NCI-H146 treated with DMSO at 0.1 percent for 48 hours (cell line): ENCODE measurements around the gene CNGA2.

Experiments
- DNase-seq: peaks from one replicate; lab custom pipeline; 2025; ENCODE audit not compliant: unreplicated experiment; lab: John Stamatoyannopoulos, UW

CNGA2 gene

GRCh38 chrX:151750511-151750910 is 16.0 kb downstream of the CNGA2 start:
- no peak for DNase-seq

GRCh38 chrX:151752847-151753246 is 18.3 kb downstream of the CNGA2 start:
- no peak for DNase-seq

DNA sequence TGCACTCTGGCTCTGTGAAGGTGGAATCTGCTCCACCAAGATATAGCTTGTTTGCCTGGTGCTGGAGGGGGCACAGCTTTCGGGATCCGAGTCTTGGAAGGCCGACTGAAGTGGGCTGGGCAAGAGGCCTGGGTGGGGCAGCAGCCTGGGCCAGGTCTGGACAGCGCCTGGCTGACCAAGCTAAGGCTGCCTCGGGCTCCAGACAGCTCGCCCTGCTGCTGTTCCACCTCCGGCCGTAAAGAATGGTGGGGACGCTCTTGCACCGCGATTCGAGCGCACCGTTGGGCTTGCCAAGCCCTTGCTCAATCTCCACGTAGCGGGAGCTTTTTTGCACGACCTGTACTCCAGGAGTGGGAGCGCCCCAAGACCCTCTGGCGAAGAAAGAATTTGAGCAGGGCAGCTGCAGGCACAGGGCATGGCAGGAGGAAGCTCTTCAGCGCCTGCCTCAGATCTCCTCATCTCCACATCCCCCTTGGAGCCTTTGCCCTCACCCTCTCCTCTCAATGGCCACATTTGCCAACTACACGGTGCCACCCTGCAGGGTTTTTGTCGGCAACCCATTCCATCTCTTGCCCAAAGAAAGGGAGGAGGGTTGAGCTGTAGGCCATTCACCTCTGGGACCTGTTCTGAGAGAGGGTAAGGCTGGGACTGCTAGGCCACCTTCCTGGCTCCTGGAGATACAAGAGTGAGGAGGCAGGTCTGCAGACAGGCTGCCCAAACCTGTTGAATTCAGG is 18.9 kb downstream of the CNGA2 start:
- no peak for DNase-seq

- DNase-seq = no peak
These were observed 19.5 kb downstream of the CNGA2 start for GRCh38 chrX:151754047-151754429.

DNA sequence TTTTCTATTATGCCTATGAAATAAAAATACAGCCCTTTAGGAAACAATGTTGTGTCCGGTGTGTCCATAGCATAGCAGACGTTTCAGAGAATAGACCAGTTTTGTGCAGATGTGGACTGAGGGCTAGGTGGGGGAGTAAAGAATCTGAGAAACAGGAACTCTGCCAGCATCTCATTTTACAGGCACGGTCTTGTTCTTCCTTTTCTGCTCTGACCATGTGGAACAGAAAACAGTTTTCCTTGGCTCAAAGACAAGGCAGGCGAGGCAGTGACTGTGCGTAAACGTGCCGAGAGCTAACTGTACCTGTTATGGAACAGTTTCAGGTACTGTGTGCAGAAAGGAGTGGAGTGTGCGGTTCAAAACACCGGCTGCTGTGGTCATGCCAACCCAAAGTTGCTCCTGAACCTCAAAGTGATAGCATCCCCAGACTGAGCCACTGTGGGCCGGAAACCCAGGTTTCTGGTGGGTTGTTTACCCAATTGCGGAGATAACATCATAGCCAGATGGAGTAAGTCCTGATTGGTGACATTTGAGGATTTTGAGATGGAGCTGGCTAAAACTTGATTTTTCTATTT is 20.2 kb downstream of the CNGA2 start:
- no peak for DNase-seq

DNA sequence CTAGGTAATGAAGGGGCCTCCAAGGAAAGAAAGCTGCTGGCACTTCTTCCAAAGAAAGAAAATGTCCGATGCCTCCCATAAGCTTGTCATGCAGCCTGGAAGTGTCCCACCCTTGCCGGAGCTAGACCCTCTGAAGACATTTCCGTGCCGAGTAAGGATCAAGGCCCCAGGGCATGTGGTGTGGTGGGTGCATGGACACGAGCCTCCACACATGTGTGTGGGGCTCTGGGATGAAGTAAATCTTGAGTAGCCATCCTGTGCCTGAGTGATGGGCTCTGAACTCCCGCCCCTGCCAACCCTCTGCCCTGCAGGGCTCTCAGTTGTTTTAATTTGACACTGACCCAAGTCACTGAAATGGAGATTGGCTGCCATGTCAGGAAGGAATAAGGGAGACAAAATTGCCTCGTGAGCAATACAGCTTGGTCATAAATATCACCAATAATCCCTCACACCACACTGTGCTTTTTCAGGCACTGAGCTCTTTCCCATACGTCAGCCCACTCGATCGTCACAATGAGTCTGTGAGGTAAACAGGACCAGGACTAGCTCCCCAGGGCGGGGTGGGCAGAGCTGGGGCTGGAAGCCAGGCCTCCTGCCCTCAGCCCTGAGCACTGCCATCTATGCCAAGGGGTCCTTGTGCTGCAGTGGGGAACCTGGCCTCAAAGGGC is 24.6 kb downstream of the CNGA2 start:
- no peak for DNase-seq

- DNase-seq = no peak
These were observed 28.3 kb downstream of the CNGA2 start for GRCh38 chrX:151762802-151763201.

GRCh38 chrX:151763711-151764110 is 29.2 kb downstream of the CNGA2 start:
- no peak for DNase-seq

GRCh38 chrX:151765026-151765425 is 30.5 kb downstream of the CNGA2 start:
- no peak for DNase-seq

DNA sequence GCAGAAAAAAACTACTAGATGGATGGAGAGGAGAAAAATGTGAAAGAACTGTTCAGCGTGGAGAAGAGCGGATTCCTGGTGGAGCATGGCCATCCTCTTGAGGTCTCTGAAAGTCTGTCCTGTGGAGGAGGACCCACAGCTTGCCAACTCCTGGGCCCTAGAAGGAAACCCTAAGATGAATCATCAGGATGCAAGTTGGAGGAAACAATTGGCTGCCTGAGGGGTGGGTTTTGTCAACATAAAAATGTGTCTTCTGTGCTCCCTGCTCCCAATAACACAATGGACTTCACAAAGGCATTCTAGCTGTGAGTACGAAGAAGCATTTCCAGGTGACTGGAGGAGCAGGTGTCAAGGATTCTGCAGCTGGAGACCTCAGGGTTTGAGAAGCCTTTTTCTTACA is 37.2 kb downstream of the CNGA2 start:
- DNase-seq = no peak

DNA sequence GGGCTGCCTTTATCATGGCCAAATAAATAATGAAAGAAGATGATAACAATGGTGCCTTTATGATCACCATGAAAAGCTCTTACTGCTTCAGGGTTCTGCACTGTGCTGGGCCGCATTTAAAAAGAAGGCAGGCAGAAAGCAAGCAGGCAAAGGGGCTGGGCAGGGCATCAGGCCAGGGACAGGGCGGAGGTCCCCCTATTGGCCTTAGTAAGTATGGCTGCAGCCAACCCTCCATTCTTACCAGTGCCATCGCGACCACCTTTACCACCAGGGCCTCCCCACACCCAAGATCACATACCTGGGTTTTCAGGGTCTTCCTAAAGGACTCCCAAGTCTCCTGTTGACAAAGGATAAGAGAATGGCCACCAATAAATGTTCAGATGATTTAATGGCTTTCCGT is 38.9 kb downstream of the CNGA2 start:
- DNase-seq = no peak

DNA sequence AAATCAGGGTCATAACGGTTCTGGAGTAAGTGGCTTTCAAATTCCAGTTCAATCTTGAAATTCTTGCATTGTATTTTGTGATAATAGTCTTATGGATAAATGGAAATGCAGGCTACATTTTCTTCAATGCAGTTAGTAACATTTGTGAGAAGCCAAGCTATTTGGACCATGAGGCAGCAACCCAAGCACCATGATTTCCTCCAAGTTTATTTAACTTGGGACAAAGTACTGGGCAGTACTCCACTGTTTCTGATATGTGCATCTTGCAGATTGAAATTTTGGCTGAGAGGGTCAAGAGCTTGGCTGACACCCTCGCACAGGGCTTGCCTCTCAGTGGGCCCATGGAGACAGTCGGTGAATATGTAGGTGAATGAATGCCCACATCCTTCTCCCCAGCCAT is 39.9 kb downstream of the CNGA2 start:
- no peak for DNase-seq

DNA sequence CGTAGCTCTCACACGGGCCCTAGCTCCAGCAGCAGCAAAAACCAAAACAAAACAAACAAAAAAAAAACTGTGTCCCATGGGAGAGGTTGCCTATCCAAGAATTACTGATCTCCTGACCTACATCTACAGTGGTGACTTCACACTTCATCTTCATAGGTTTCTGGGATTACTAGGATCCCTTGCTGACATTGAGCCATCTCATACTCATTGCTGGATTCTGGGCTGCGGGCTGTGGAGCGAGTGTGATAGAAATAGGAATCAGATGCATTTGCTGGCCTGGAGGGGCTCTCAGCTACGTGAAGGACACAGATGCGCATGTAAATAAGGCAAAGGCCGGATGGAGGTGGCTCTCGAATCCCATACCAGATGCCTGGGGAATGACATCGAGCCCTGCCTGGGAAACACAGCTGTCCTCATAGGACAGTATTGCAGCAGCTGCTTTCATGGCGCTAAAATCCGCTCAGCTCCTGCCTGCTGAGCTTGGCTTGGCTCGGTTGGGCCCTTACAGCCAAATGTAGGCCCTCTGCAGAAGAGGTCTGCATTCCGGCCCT is 41.7 kb downstream of the CNGA2 start:
- DNase-seq = no peak

DNA sequence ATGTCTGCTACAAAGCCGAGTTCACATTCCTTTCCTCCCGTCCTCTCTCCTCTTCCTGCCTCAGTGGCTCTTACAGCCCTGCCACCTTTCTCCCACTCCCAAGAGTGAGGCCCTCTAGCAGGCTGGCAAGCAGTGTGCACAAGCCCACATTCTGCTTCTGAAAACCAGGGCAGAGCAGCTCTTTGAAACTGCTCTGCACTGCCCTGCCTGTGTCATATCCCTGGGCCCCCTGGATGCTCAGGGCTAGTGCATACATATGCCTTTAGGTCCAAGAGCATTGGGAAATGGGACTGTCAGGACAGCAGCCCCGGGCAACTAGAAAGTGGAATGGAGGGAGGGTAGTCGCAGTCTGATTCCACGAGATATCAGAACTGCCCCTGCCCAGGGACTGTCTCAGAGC is 42.4 kb downstream of the CNGA2 start:
- DNase-seq = no peak

- DNase-seq = no peak
These were observed 44.7 kb downstream of the CNGA2 start for GRCh38 chrX:151779258-151779657.

- DNase-seq = no peak
These were observed 46.1 kb downstream of the CNGA2 start for GRCh38 chrX:151780621-151781020.

DNA sequence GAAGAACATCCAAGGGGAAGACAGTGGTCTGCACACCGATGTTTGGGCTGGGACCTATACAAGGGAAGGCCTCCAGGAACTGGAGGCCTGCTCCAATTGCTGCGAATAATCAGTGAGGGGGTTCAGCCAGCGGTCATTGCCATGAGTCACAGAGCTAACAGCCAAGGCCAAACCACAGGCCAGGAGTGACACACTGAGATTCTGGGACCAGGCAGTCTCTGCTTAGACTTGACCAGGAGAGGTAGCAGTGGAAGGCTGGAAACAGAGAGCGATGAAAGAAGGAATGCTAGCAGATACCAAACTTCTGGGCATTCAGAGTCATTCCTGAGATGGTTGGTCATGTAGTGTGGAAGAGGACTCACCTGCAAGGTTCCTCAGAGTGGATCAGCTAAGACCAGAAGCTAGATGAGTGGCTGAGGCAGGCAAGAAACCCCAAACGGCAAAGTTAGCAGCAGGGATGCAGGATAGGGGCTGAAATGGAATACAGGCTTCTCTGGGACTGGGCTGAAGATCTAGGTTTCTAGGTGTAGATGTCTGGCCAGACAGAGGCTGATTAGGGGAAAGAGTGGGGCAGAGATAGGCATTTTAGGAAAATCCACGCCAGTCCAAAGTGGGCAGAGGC is 54.7 kb downstream of the CNGA2 start:
- DNase-seq = no peak

DNA sequence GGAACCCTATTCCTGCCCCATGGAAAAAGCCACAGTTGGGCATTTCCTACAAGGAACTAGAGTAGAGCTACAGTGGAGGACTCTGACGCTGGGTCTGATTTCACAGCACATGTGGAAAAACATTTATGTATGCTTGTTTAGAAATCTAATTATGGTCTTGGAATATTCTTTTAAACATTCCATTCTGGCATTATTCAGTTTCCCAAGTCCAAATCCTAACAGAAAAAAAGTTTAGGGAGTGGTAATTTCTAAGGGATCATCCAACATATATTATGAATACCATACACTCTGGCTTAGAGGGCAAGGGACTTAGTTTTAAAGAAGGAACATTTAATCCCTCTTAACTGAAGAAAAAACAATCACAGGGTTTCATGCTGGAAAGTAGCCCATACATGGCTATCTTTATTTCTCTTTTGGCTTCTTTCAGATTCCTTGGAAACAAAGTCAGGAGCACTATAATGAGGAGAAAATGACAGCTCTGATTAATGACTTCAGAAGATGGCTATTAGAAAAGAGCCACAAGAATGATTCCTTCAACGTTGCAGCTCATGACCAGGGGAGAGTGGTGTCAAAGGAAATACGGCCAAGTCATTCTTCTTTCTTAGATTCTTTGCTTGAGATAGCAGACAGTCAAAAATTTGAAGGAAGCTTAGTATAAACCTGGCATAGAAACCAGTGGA is 56.1 kb downstream of the CNGA2 start:
- DNase-seq = no peak

GRCh38 chrX:151791961-151792360 is 57.4 kb downstream of the CNGA2 start:
- no peak for DNase-seq

GRCh38 chrX:151792505-151792904 is 58.0 kb downstream of the CNGA2 start:
- no peak for DNase-seq

- no peak for DNase-seq
These were observed 59.3 kb downstream of the CNGA2 start for GRCh38 chrX:151793886-151794285.
